H9 (cell line): ENCODE measurements around the gene GRID1. TPM values are rescaled to one million over a fixed set of nuclear protein-coding genes. Genes with fewer than 3 reads are reported as not detected.

ENCODE experiments used
- DNase-seq: peaks from one replicate; pipeline ENCODE4 v3.0.0-alpha.2; 2017
- H2AFZ ChIP-seq: one replicate; pipeline ENCODE4 v1.6.1; 2013; ENCODE audit warnings: mild to moderate bottlenecking, low read length, control low read depth, moderate library complexity
- H2AK5ac ChIP-seq: 2 replicates; pipeline ENCODE4 v1.6.1; 2013; ENCODE audit warnings: low read length, control low read depth, mixed read lengths; ENCODE audit not compliant: insufficient read length
- H2BK120ac ChIP-seq: one replicate; pipeline ENCODE4 v1.6.1; 2013; ENCODE audit warnings: low read depth, mild to moderate bottlenecking, low read length, control low read depth, inconsistent platforms; ENCODE audit not compliant: poor library complexity, severe bottlenecking
- H2BK12ac ChIP-seq: 2 replicates; pipeline ENCODE4 v1.6.1; 2013; ENCODE audit warnings: low read length, control low read depth, mixed read lengths, low read depth; ENCODE audit not compliant: insufficient read length
- H2BK15ac ChIP-seq: 2 replicates; pipeline ENCODE4 v1.6.1; 2013; ENCODE audit warnings: low read depth, low read length, control low read depth
- H2BK20ac ChIP-seq: one replicate; pipeline ENCODE4 v1.6.1; 2013; ENCODE audit warnings: low read depth, mild to moderate bottlenecking, low read length, control low read depth, inconsistent platforms; ENCODE audit not compliant: poor library complexity, severe bottlenecking
- H2BK5ac ChIP-seq: 2 replicates; pipeline ENCODE4 v1.6.1; 2013; ENCODE audit warnings: low read length, control low read depth, mixed read lengths; ENCODE audit not compliant: insufficient read length
- H3K14ac ChIP-seq: 2 replicates; pipeline ENCODE4 v1.6.1; 2013; ENCODE audit warnings: low read length, control low read depth; ENCODE audit not compliant: insufficient read depth
- H3K18ac ChIP-seq: 2 replicates; pipeline ENCODE4 v1.6.1; 2013; ENCODE audit warnings: low read depth, mild to moderate bottlenecking, mixed read lengths, low read length, control low read depth; ENCODE audit not compliant: insufficient read length
- H3K23ac ChIP-seq: 2 replicates; pipeline ENCODE4 v1.6.1; 2013; ENCODE audit warnings: low read length, control low read depth, mixed read lengths, low read depth; ENCODE audit not compliant: insufficient read length
- H3K23me2 ChIP-seq: 2 replicates; pipeline ENCODE4 v1.6.1; 2013; ENCODE audit warnings: low read depth, mild to moderate bottlenecking, mixed read lengths, low read length, control low read depth; ENCODE audit not compliant: insufficient read length, poor library complexity, severe bottlenecking
- H3K27ac ChIP-seq: 2 replicates; pipeline ENCODE4 v1.5.1; 2013; ENCODE audit warnings: low read length, control low read depth, mixed read lengths, low read depth; ENCODE audit not compliant: insufficient read length
- H3K27me3 ChIP-seq: 2 replicates; pipeline ENCODE4 v1.6.1; 2013; ENCODE audit warnings: low read length, control low read depth, inconsistent platforms; ENCODE audit not compliant: insufficient read depth
- H3K4ac ChIP-seq: 2 replicates; pipeline ENCODE4 v1.6.1; 2013; ENCODE audit warnings: low read depth, mild to moderate bottlenecking, control low read depth, inconsistent platforms, low read length, moderate library complexity
- H3K4me1 ChIP-seq: 2 replicates; pipeline ENCODE4 v1.6.1; 2013; ENCODE audit warnings: low read length, control low read depth, inconsistent platforms; ENCODE audit not compliant: insufficient read depth
- H3K4me2 ChIP-seq: 2 replicates; pipeline ENCODE4 v1.6.1; 2013; ENCODE audit warnings: low read length, control low read depth, mixed read lengths; ENCODE audit not compliant: insufficient read length, insufficient read depth
- H3K56ac ChIP-seq: 2 replicates; pipeline ENCODE4 v1.6.1; 2013; ENCODE audit warnings: low read depth, mild to moderate bottlenecking, mixed read lengths, low read length, control low read depth; ENCODE audit not compliant: insufficient read length
- H3K79me1 ChIP-seq: 2 replicates; pipeline ENCODE4 v1.6.1; 2013; ENCODE audit warnings: low read depth, mild to moderate bottlenecking, moderate library complexity, low read length, control low read depth, inconsistent platforms; ENCODE audit not compliant: insufficient read depth, poor library complexity, severe bottlenecking
- H3K79me2 ChIP-seq: 2 replicates; pipeline ENCODE4 v1.6.1; 2013; ENCODE audit warnings: low read length, control low read depth, inconsistent platforms; ENCODE audit not compliant: insufficient read depth
- H3K9ac ChIP-seq: 2 replicates; pipeline ENCODE4 v1.6.1; 2013; ENCODE audit warnings: low read length, control low read depth, mixed read lengths; ENCODE audit not compliant: insufficient read length; ENCODE audit errors: extremely low read depth
- H3K9me3 ChIP-seq: one replicate; pipeline ENCODE4 v1.6.1; 2013; ENCODE audit warnings: low read depth, low read length, inconsistent platforms; ENCODE audit not compliant: control insufficient read depth
- H3T11ph ChIP-seq: one replicate; pipeline ENCODE4 v1.6.1; 2013; ENCODE audit warnings: mild to moderate bottlenecking, low read length, control low read depth, inconsistent platforms
- H4K20me1 ChIP-seq: one replicate; pipeline ENCODE4 v1.6.1; 2013; ENCODE audit not compliant: control insufficient read depth, insufficient read length, insufficient read depth
- H4K5ac ChIP-seq: 2 replicates; pipeline ENCODE4 v1.6.1; 2013; ENCODE audit warnings: low read depth, mild to moderate bottlenecking, mixed read lengths, low read length, control low read depth; ENCODE audit not compliant: insufficient read length
- H4K8ac ChIP-seq: replicated peaks from 2 replicates; pipeline ENCODE4 v1.6.1; 2013; ENCODE audit warnings: low read length, control low read depth, mixed read lengths, low read depth; ENCODE audit not compliant: insufficient read length
- H4K91ac ChIP-seq: 2 replicates; pipeline ENCODE4 v1.6.1; 2013; ENCODE audit warnings: low read depth, mild to moderate bottlenecking, moderate library complexity, mixed read lengths, low read length, control low read depth; ENCODE audit not compliant: insufficient read length
- H3K27ac Mint-ChIP-seq, 3 experiments: 2 replicates in 2 of 3; 3 replicates in 1 of 3; pipeline ENCODE4 v1.8.0; 2020 to 2021; ENCODE audit warnings: mixed read lengths in 3 of 3, mild to moderate bottlenecking in 1 of 3, moderate library complexity in 1 of 3
- H3K27me3 Mint-ChIP-seq: 2 replicates; pipeline ENCODE4 v1.8.0; 2021; ENCODE audit warnings: low read depth, mild to moderate bottlenecking, moderate library complexity, mixed read lengths
- H3K36me3 Mint-ChIP-seq, 3 experiments: 2 replicates in 2 of 3; 3 replicates in 1 of 3; pipeline ENCODE4 v1.8.0; 2020 to 2021; ENCODE audit warnings: low read depth in 3 of 3, mixed read lengths in 3 of 3; ENCODE audit not compliant: insufficient read depth in 1 of 3
- H3K4me1 Mint-ChIP-seq, 2 experiments: 2 replicates each; pipeline ENCODE4 v1.8.0; 2020; ENCODE audit warnings: mixed read lengths in 2 of 2
- H3K4me3 Mint-ChIP-seq, 2 experiments: 2 replicates in 1 of 2; 3 replicates in 1 of 2; pipeline ENCODE4 v1.8.0; 2020 to 2021; ENCODE audit warnings: mild to moderate bottlenecking in 2 of 2, mixed read lengths in 2 of 2, moderate library complexity in 1 of 2
- H3K9me3 Mint-ChIP-seq, 2 experiments: 2 replicates in 1 of 2; 3 replicates in 1 of 2; pipeline ENCODE4 v1.8.0; 2020; ENCODE audit warnings: mild to moderate bottlenecking in 2 of 2, mixed read lengths in 2 of 2, moderate library complexity in 1 of 2
- CTCF ChIP-seq: fragments of 200-600 bp; sonication (generic); conservative IDR thresholded peaks from 3 replicates; pipeline ENCODE4 v1.8.0; 2021; ENCODE audit warnings: antibody characterized with exemption, mild to moderate bottlenecking
- WGBS: extraction: QIAGEN DNeasy Blood & Tissue Kit; methylation state at CpG from one replicate; pipeline ENCODE4 v1.1.7; 2013; ENCODE audit warnings: missing lambda C conversion rate, low lambda C conversion rate, mixed read lengths; ENCODE audit not compliant: insufficient read length; ENCODE audit errors: extremely low coverage; 5-methylcytosine and 5-hydroxymethylcytosine counted together
- total RNA-seq: library from RNA; stranded (reverse); gene quantifications from 2 replicates; pipeline ENCODE4 v1.2.1, GENCODE V29; 2021

The GRID1 gene
- total RNA-seq, 1 experiment from 2014 or later = 0.35 TPM

- no peaks in the 10 kb centered on the region for H3K79me2 ChIP-seq
- no peaks in the 10 kb centered on the region for H4K20me1 ChIP-seq
- H3K27me3 Mint-ChIP-seq = peaks cover 2% of the 10 kb centered on the region; the same call in 1 of the 2 replicates
- no peak overlapping the region for H2BK5ac ChIP-seq
- no peaks in the 10 kb centered on the region for H3K23me2 ChIP-seq
- no CpG with 5 or more reads among the region's 3 CpGs for WGBS
- no peak overlapping the region for H2BK12ac ChIP-seq
- H3K4ac ChIP-seq = no peak overlapping the region
- H4K91ac ChIP-seq = no peak overlapping the region
- no peak overlapping the region for H3K27ac Mint-ChIP-seq
- no peak overlapping the region for H3K27ac ChIP-seq
- H3K9ac ChIP-seq = no peak overlapping the region
- no peaks in the 10 kb centered on the region for H3K9me3 ChIP-seq
- H3K36me3 Mint-ChIP-seq = no peaks in the 10 kb centered on the region; a peak in 1 of 7 replicates
- no peak overlapping the region for H4K5ac ChIP-seq
- no peak overlapping the region for H2BK20ac ChIP-seq
- H2AK5ac ChIP-seq = no peak overlapping the region
- no peak overlapping the region for H3T11ph ChIP-seq
- no peak overlapping the region for H4K8ac ChIP-seq
- H3K14ac ChIP-seq = no peak overlapping the region
- H3K4me2 ChIP-seq = no peak overlapping the region
- H3K4me1 Mint-ChIP-seq = no peaks in the 10 kb centered on the region
- H3K4me1 ChIP-seq = no peaks in the 10 kb centered on the region
- H3K18ac ChIP-seq = peak overlapping the region; percentile 44
- no peak overlapping the region for H2BK15ac ChIP-seq
- H3K56ac ChIP-seq = no peak overlapping the region
- DNase-seq = no peak
- no peaks in the 10 kb centered on the region; a peak in 1 of 5 replicates for H3K9me3 Mint-ChIP-seq
- no peaks in the 10 kb centered on the region for H3K79me1 ChIP-seq
- no peak overlapping the region for H2BK120ac ChIP-seq
- no peak overlapping the region for H3K4me3 Mint-ChIP-seq
- H3K23ac ChIP-seq = no peak overlapping the region
- H3K27me3 ChIP-seq = no peaks in the 10 kb centered on the region
- TF ChIP-seq CTCF = no peak
- H2AFZ ChIP-seq = no peak overlapping the region
Observed at GRCh38 chr10:85795460-85795859, 571.1 kb downstream of the GRID1 start.
